Right renal pelvis (tissue), 4 donors: ENCODE data around the gene RAB11FIP4. TPM values are rescaled to one million over a fixed set of nuclear protein-coding genes. Genes with fewer than 3 reads are reported as not detected.
A peak's percentile ranks its signal among the peaks of the same experiment; 100 is the strongest.

Experiments used
- DNase-seq, 4 donors: peaks; one replicate each; pipeline ENCODE4 v3.0.0-alpha.2; 2013; ENCODE audit warnings: low read depth in 4 of 4, low spot score in 3 of 4, missing footprints in 1 of 4
- polyA plus RNA-seq, 4 donors: library from polyadenylated mRNA; unstranded; fragments of 120-200 nt; gene quantifications; one replicate each; pipeline ENCODE4 v1.2.1, GENCODE V29; 2013; ENCODE audit not compliant: insufficient read length in 4 of 4

RAB11FIP4 gene
- polyA plus RNA-seq, 4 donors: 14.8 to 15.7 (median 15.4) TPM

- DNase-seq: no peak
Observed at GRCh38 chr17:31452101-31452500, 60.6 kb downstream of the RAB11FIP4 start.

- DNase-seq: no peak
Observed at GRCh38 chr17:31452561-31453110, 61.2 kb downstream of the RAB11FIP4 start.

DNA sequence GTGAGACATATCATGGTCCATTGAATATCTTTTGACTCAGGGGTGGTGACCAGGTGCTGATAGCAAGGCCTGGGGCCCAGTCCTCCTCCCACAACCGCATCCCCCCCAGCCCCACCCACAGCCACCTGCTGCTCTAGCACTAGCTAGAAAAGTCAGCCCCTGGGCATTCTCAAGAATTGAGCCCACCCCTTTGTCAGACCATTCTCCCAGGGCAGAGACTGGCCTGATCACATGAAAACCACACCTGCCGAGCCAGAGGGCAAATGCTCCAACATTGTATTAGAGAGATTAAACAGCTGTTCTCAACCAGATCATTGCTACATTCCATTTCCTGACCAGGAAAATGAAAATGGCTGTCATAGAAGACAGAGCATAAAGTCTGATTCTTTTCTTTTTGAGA is 62.4 kb downstream of the RAB11FIP4 start:
- no peak for DNase-seq

- no peak for DNase-seq
Observed at GRCh38 chr17:31456814-31457213, 65.3 kb downstream of the RAB11FIP4 start.

DNA sequence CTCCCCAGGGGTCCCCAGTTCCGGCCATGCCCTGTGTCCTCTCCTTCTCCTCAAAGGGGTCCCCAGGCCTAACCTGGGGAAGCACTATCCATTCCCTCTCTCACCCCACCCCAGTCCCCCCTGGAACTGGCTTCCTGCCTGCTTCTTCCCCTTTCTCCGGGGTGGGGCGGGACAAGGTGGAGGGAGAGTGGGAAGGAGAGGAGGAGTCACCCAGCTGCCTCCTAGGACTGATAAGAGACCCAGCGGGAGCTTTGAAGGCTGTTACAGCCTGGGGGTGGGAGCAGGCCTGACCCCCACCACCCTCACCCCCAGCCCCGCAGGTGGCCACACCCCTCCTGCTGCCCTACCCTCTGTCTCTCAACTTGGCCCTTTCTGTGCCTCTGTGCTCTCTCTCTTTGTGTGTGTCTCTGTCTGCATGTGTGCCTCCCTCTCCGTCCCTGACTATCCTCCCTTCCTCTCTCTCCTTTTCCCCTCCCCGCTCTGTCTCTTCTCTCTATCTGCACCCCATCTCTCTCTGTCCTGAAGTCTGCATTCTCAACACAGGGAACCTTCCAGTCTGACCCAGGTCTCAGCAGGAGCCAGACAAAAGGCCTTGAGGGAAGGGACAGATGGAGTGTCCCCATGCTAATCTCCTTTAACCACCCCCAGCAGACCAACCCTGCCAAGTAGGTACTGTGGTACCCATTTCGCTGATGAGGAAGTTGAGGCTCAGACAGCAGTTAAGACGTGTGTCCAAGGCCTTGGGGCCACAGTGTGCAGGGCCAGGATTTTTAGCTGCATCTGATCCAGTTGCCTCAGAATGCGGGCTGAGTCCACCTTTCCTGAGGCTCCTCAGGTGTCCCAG is 66.1 kb downstream of the RAB11FIP4 start:
- no peak for DNase-seq

GRCh38 chr17:31458829-31459228 is 67.4 kb downstream of the RAB11FIP4 start:
- DNase-seq: no peak

DNA sequence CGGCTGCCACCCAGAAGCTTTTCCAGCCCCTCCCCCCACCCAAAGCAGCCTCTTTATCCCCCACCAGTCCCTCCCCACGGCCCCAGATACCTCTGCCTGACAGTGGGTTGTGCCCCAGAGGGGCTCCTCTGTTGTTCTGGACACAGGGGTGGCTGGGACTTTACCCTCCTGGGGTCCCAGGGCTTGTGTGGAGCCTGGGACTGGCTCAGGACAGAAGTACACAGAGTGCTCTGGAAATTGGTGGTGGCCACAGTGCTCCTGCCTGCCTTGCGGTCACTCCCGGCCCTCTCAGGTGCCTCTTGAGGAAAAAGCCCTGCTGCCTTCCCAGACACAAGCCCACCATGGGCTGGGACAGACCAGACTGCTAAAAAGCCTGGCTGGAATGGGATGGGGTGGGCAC is 68.2 kb downstream of the RAB11FIP4 start:
- no peak for DNase-seq

- DNase-seq: no peak
Observed at GRCh38 chr17:31460226-31460721, 68.8 kb downstream of the RAB11FIP4 start.

GRCh38 chr17:31461227-31461810 is 69.8 kb downstream of the RAB11FIP4 start:
- DNase-seq: no peak

DNA sequence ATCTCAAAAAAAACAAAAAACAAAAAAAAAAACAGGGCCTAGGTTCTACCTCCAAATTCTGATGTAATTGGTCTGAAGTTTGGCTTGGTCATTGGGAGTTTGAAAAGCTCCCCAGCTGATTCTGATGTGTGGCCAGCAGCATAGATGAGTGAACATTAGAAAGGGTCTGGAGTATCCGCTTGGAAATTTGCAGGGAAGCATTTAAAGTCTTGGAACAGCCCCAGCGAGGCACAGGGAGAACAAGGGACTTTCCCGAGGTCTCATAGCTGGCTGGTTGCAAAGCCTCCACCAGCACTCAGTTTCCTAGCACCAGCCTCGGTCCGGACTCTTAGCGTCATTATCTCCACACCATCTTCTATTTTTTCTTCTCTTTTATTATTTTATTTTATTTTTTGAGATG is 70.8 kb downstream of the RAB11FIP4 start:
- no peak for DNase-seq

GRCh38 chr17:31466096-31466760 is 74.8 kb downstream of the RAB11FIP4 start:
- no peak for DNase-seq

DNA sequence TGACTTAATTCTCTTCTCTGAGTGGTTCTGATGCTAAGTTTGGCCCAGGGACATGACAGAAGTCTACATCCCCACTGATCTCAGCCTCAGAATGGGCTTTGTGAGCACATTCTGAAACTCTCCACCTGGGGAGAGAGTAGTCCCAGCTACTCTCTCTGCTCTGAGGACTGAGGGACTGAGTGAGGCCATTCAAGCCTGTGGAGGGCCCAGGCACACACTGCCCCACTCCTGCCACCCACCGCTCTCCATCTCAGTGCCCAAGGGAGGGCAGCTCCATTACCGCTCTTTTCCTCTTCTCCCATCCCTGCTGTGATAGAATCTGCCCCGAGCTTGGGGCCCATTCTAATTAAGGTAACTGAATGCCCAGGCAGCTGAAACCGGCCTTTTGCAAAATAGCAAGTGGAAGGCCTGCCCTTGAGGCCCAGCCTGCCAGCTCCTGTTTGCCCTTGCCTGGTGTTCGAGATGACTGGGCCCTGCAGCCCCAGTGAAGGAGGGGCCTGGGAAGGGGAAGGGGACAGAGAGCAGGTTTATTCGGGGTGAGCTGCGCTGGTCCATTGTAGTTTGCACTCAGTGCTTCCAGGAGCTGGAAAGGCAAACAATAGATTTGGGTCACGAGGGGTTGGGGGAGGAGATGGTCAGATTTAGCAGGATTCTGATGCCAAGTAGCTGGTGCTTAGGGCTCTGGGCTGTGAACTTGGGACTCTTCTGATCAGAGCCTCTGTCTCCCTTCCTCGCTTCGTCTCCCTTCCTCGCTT is 76.2 kb downstream of the RAB11FIP4 start:
- peak in 1 of 4 donors; percentile 48 for DNase-seq

- DNase-seq: no peak
Observed at GRCh38 chr17:31469959-31470358, 78.5 kb downstream of the RAB11FIP4 start.

DNA sequence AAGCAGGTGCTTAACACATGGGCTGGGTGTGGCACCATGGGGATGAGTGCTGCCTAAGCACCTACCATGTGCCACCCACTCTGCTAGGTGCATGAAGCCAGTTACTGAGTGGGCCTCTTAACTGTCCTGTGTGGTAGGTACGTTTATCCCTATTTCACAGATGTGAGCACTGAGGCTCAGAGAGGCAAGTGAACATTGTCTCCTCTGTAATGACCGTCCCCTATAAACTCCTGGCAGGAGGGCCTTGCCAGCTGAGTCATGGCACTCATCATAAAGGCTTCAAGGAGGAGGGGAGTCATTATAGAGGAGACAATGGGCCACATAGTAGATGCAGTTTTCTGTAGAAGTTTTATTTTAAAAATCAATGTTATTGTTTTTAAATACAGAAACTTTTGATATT is 79.1 kb downstream of the RAB11FIP4 start:
- no peak for DNase-seq

- DNase-seq: no peak
Observed at GRCh38 chr17:31472137-31472536, 80.7 kb downstream of the RAB11FIP4 start.

GRCh38 chr17:31475378-31476162 is 84.1 kb downstream of the RAB11FIP4 start:
- DNase-seq: no peak

GRCh38 chr17:31476525-31477416 is 85.3 kb downstream of the RAB11FIP4 start:
- no peak for DNase-seq

GRCh38 chr17:31477417-31478055 is 86.1 kb downstream of the RAB11FIP4 start:
- no peak for DNase-seq
